WERI-Rb-1 (cell line): Measurements from ENCODE around the gene SALL2.
A peak's percentile ranks its signal among the peaks of the same experiment; 100 is the strongest.

Experiments
- DNase-seq: peaks from one replicate; pipeline ENCODE4 v3.0.0-alpha.2; 2020
- H3K27ac ChIP-seq: fragments of 250-450 bp; sonication (Bioruptor Pico); 2 replicates; pipeline ENCODE4 v1.5.1; 2020; ENCODE audit warnings: mild to moderate bottlenecking, moderate library complexity
- H3K27me3 ChIP-seq: fragments of 250-450 bp; sonication (Bioruptor Pico); 2 replicates; pipeline ENCODE4 v1.5.1; 2021; ENCODE audit warnings: mild to moderate bottlenecking, low read depth, moderate library complexity; ENCODE audit not compliant: insufficient read depth, severe bottlenecking
- H3K36me3 ChIP-seq: fragments of 250-450 bp; sonication (Bioruptor Pico); 2 replicates; pipeline ENCODE4 v1.5.1; 2020; ENCODE audit warnings: mild to moderate bottlenecking, moderate library complexity
- H3K4me3 ChIP-seq: 2 replicates; pipeline ENCODE4 v1.5.1; 2011; ENCODE audit warnings: low read depth, mild to moderate bottlenecking, control low read depth, low read length
- H3K9me3 ChIP-seq: fragments of 250-450 bp; sonication (Bioruptor Pico); 2 replicates; pipeline ENCODE4 v1.5.1; 2021; ENCODE audit warnings: mild to moderate bottlenecking, moderate library complexity; ENCODE audit not compliant: severe bottlenecking
- TF ChIP-seq, protein P1 (sequence below): IDR thresholded peaks from 2 replicates; pipeline ENCODE4 v1.5.1; 2011; ENCODE audit warnings: low read depth, mild to moderate bottlenecking, control low read depth, inconsistent platforms, low read length

Gene SALL2

DNA sequence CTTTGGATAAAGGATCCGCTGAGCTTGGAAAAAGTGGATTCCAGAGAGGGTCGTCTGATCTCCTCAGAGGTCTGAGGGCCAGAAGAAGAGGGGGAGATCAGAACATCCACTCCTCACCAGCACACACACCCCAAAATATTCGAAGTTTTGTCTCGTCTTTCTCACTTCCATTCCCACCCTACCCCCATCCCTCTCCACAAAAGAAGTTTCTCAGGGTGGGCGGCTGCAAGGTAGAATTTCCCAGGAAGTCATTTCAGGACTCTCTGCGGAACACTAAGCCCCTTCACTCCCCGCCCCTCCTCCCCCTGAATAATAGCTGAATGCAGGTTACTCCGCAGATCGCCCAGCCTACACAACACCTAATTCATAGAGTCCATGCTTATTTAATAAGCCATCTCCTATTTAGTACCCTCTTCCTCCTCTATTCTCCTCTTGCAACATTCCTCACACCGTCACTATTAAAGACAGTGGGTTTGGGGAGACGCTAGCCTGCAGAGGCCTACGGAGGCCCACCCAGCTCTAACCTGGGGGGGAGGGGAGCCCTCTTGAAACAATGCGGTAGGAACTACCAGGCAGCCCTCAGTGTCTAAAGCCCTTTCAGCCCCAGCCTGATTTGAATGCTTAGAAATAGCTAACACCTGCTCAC is 649 bp upstream of the SALL2 start:
- H3K4me3 ChIP-seq, result peak overlapping the region; percentile 83
- peak; percentile 71 for DNase-seq

DNA sequence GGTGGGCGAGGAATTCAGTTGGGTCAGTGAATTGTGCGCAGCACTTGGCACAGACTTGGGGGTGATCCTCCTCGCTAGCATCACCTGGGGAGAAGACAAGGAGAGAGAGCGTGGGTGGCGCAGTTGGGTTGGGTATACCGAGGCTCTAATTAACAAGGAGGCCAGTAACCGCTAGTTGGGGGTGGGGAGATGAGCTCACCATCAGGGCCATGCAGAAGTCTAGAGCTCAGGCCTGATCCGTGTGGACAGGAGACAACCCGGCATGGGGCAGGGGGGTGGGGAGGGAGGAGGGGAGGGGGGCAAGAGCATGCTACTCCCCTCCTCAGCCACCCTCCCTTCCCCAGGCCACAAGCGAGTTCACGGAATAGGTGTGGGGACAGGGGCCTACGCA is 580 bp downstream of the SALL2 start:
- peak; percentile 75 for DNase-seq
- peaks cover 41% of the 10 kb centered on the region for H3K36me3 ChIP-seq

More for the DNA sequence above, 649 bp upstream of the SALL2 start:
- Histone ChIP-seq H3K27ac (peak overlapping the region; percentile 97), H3K36me3 (peaks cover 35% of the 10 kb centered on the region), H3K27me3 (no peaks in the 10 kb centered on the region), H3K9me3 (no peaks in the 10 kb centered on the region)
- TF ChIP-seq, protein P1, sequence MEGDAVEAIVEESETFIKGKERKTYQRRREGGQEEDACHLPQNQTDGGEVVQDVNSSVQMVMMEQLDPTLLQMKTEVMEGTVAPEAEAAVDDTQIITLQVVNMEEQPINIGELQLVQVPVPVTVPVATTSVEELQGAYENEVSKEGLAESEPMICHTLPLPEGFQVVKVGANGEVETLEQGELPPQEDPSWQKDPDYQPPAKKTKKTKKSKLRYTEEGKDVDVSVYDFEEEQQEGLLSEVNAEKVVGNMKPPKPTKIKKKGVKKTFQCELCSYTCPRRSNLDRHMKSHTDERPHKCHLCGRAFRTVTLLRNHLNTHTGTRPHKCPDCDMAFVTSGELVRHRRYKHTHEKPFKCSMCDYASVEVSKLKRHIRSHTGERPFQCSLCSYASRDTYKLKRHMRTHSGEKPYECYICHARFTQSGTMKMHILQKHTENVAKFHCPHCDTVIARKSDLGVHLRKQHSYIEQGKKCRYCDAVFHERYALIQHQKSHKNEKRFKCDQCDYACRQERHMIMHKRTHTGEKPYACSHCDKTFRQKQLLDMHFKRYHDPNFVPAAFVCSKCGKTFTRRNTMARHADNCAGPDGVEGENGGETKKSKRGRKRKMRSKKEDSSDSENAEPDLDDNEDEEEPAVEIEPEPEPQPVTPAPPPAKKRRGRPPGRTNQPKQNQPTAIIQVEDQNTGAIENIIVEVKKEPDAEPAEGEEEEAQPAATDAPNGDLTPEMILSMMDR, result no peak

DNA sequence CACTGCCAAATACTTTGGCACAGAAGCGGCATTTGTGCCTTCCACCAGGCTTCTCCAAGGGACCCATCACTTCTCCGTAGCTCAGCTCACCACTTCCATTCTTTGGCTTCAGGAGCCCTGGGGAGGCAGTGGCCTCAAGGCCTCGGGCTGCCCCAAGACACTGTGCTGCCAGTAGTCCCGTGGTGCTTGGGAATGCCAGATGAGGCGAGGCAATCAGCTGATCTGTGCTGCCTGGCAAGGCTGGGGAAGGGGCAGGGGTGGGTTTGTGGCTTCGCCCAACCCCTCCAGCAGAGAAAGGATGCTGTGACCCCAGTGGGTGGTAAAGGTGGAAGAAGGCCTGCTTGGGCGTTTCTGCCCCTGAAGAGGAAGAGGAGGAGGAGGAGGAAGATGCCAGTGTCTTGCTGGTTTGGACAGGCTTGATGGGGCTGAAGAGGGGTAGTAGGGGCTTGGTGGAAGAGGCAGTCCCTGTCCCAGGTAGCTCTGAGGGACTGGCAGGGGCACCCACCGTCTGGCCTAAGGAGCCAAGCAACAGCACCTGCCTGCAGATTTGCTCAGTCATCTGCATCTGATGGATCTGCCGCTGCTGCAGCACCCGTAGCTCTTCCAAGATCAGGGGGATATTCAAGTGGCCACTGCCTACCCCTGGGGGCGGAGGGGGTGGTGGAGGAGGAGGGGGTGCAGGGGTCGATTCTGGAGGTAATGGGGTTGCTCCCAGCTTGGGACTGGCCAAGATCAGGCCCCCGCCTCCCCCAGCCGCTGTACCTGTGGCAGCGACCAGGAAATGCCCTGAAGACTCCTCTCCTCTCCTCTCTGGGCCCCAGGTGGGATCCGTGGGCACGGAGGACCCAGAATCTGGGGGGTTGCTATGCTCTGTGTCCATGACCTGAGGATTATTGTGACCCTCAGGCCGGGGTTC is 1.3 kb downstream of the SALL2 start:
- H3K27me3 ChIP-seq, result no peaks in the 10 kb centered on the region
- TF ChIP-seq, protein P1, result no peak
- peak overlapping the region; percentile 83 for H3K4me3 ChIP-seq
- peaks cover 41% of the 10 kb centered on the region for H3K36me3 ChIP-seq
- no peak for DNase-seq
- H3K9me3 ChIP-seq, result no peaks in the 10 kb centered on the region
- peak overlapping the region; percentile 97 for H3K27ac ChIP-seq

More for the DNA sequence above, 580 bp downstream of the SALL2 start:
- Histone ChIP-seq H3K4me3 (peak overlapping the region; percentile 83), H3K27ac (peak overlapping the region; percentile 97), H3K9me3 (no peaks in the 10 kb centered on the region), H3K27me3 (no peaks in the 10 kb centered on the region)
- TF ChIP-seq, protein P1, result no peak

DNA sequence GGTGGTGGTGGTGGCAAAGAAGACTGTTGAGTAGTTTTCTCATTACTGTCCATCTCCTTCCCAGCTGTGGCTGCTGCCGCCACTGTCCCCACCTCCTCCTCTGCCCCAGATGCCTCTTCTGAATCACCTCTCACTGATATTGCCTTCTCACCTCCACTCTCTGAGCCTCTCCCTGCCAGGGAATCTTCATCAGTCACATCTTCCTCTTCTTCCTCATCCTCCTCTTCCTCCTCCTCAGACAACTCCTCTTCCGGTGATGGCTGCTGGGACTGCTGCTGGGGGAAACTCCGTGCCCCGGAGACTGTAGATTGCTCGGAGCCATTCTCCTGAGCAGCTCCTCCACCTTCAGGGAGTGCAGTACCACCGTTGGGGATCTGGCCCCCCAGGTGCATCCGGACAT is 2.9 kb downstream of the SALL2 start:
- no peaks in the 10 kb centered on the region for H3K9me3 ChIP-seq
- DNase-seq, result no peak
- TF ChIP-seq, protein P1, result no peak
- H3K27ac ChIP-seq, result no peak overlapping the region
- H3K36me3 ChIP-seq, result peaks cover 41% of the 10 kb centered on the region
- no peaks in the 10 kb centered on the region for H3K27me3 ChIP-seq
- H3K4me3 ChIP-seq, result no peak overlapping the region

DNA sequence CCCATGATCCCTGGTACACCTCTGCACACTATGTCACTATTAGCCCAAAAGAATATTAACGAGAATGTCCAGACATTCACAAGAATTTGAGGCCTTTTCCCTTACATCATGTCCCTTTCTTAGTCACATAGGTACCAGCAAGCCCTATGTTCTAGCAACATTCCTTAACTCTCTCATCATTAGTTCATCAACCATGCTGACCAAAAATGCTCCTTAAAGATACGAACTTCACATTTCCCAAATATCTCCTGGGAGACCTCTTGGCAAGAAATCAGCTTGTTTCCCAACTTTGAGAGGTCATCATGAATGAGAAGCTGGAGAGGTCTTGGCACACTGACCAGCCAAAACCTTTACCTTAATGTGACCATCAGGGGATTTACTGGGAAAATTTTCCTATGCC is 4.6 kb downstream of the SALL2 start:
- Histone ChIP-seq H3K27me3 (no peaks in the 10 kb centered on the region), H3K36me3 (peaks cover 41% of the 10 kb centered on the region), H3K4me3 (no peak overlapping the region), H3K27ac (no peak overlapping the region), H3K9me3 (no peaks in the 10 kb centered on the region)
- DNase-seq, result no peak
- TF ChIP-seq, protein P1, result no peak
